Measurements from ENCODE around the gene PSME1.

Gene PSME1

GRCh38 chr14:24157331-24157730, 21.3 kb downstream of the PSME1 start:
- H3K4me3 ChIP-seq (ENCODE audit: low read length in 2 of 2): no peak overlapping the region
- no peaks in the 10 kb centered on the region for H3K27me3 ChIP-seq (ENCODE audit: control insufficient read depth in 2 of 2, insufficient read depth in 2 of 2, low read length in 2 of 2)
- H3K36me3 ChIP-seq (ENCODE audit: control insufficient read depth in 2 of 2, insufficient read depth in 2 of 2, low read length in 2 of 2): peaks cover 46 to 55% of the 10 kb centered on the region in 2 donors
- no peaks in the 10 kb centered on the region for H3K9me3 ChIP-seq (ENCODE audit: control insufficient read depth in 2 of 2, low read length in 2 of 2)
- H3K27ac ChIP-seq (ENCODE audit: low read depth in 2 of 2, low read length in 2 of 2): no peak overlapping the region
- no peak overlapping the region for H3K9ac ChIP-seq (ENCODE audit: low read depth in 1 of 2, low read length in 2 of 2)
- peaks cover 11 to 15% of the 10 kb centered on the region in 2 donors for H3K4me1 ChIP-seq (ENCODE audit: control insufficient read depth in 2 of 2, insufficient read depth in 2 of 2, low read length in 2 of 2)

DNA sequence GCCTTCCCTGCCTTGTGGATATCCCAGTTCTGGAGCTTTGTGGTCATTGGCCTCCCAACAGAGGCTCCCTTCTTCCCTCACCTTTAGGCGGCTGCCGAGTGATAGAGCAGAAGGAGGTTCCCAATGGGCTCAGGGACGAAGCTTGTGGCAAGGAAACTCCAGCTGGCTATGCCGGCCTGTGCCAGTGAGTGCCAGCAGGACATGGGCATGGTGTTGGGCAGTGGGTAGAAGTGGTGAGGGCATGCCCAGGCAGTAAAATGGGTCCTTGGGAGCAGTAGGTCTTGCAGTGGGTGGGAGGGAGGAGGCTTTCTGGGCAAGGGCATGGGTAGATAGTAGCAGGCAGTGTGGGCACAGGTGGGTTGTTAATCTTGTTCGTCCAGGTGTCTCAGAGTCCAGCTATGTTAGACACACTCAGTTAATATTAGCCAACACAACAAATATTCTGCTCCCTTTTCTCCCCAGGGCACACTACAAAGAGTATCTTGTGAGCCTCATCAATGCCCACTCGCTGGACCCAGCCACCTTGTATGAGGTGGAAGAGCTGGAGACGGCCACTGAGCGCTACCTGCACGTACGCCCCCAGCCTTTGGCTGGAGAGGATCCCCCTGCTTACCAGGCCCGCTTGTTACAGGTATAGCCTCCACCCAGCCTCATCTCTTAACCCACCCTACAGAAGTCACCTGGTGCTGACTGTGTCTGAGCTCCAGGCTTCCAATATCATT, 23.9 kb downstream of the PSME1 start:
- peak overlapping the region; percentile 95 to 97 for H3K27ac ChIP-seq (ENCODE audit: low read depth in 2 of 2, low read length in 2 of 2)
- no peaks in the 10 kb centered on the region for H3K9me3 ChIP-seq (ENCODE audit: control insufficient read depth in 2 of 2, low read length in 2 of 2)
- peaks cover 62 to 68% of the 10 kb centered on the region in 2 donors for H3K36me3 ChIP-seq (ENCODE audit: control insufficient read depth in 2 of 2, insufficient read depth in 2 of 2, low read length in 2 of 2)
- peaks cover 16 to 19% of the 10 kb centered on the region in 2 donors for H3K4me1 ChIP-seq (ENCODE audit: control insufficient read depth in 2 of 2, insufficient read depth in 2 of 2, low read length in 2 of 2)
- H3K27me3 ChIP-seq (ENCODE audit: control insufficient read depth in 2 of 2, insufficient read depth in 2 of 2, low read length in 2 of 2): no peaks in the 10 kb centered on the region
- H3K4me3 ChIP-seq (ENCODE audit: low read length in 2 of 2): no peak overlapping the region
- H3K9ac ChIP-seq (ENCODE audit: low read depth in 1 of 2, low read length in 2 of 2): no peak overlapping the region

- H3K27ac ChIP-seq (ENCODE audit: low read depth in 2 of 2, low read length in 2 of 2): peak overlapping the region; percentile 95 to 97
- no peaks in the 10 kb centered on the region for H3K27me3 ChIP-seq (ENCODE audit: control insufficient read depth in 2 of 2, insufficient read depth in 2 of 2, low read length in 2 of 2)
- H3K4me3 ChIP-seq (ENCODE audit: low read length in 2 of 2): peak overlapping the region in 1 of 2 donors; percentile 3
- peaks cover 16 to 19% of the 10 kb centered on the region in 2 donors for H3K4me1 ChIP-seq (ENCODE audit: control insufficient read depth in 2 of 2, insufficient read depth in 2 of 2, low read length in 2 of 2)
- peak overlapping the region; percentile 94 to 100 for H3K9ac ChIP-seq (ENCODE audit: low read depth in 1 of 2, low read length in 2 of 2)
- no peaks in the 10 kb centered on the region for H3K9me3 ChIP-seq (ENCODE audit: control insufficient read depth in 2 of 2, low read length in 2 of 2)
- H3K36me3 ChIP-seq (ENCODE audit: control insufficient read depth in 2 of 2, insufficient read depth in 2 of 2, low read length in 2 of 2): peaks cover 62 to 68% of the 10 kb centered on the region in 2 donors
These were observed 24.5 kb downstream of the PSME1 start for GRCh38 chr14:24160499-24160849.

DNA sequence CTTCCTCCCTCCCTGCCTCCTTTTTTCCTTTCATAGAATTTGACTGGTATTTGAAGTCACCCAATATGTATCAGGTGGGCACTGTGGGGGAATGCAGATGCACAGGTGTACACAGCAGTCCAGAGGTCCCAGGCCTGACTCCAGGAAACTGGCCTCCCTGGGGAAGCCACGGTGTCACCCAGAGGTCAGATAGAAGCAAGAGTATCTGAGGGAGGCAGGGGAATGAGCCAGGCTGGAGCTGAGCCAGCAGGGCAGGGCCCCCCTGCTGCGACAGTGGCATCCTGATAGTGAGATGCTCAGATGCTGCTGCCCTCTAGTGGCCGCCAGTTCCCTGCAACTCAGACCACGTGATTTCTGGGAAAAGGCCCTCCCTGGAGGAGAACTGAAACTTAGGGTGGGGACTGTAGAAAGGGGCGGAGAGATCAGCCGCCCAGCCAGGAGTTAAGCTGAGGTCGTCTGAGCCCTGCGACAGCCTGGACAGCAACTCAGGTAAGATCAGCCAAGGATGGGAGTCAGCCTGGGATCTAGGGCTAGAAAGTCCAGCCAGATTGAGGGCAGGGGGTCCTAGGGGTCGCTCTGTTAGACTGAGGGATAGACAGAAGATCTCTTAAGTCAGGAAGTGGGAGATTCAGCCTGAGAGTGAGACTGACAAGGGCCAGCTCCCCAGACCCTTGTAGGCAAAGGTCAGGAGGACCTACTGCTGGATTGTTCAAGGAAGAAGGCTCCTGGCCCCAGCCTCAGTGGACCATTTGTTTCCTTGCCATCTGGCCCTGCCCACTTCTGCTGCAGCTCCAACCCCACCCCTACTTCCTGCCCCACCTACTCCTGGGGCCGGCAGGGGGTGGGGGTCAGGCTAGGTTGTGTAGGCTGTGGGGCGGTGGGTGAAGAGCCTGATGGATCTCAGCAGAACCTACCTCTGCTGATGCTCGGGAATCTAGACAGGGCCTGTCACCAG, 25.1 kb downstream of the PSME1 start, which contains the start of gene IRF9:
Gene IRF9 (plus strand): TSS at position 416 of the 955 bp plus-strand sequence. CDS start 880 bp downstream, outside the sequence.
- Histone ChIP-seq H3K9me3 (ENCODE audit: control insufficient read depth in 2 of 2, low read length in 2 of 2) (no peaks in the 10 kb centered on the region), H3K9ac (ENCODE audit: low read depth in 1 of 2, low read length in 2 of 2) (peak within 1 kb of the TSS; percentile 94 to 100), H3K27me3 (ENCODE audit: control insufficient read depth in 2 of 2, insufficient read depth in 2 of 2, low read length in 2 of 2) (no peaks in the 10 kb centered on the region), H3K4me3 (ENCODE audit: low read length in 2 of 2) (peak within 1 kb of the TSS; percentile 88 to 99), H3K4me1 (ENCODE audit: control insufficient read depth in 2 of 2, insufficient read depth in 2 of 2, low read length in 2 of 2) (peaks cover 16 to 19% of the 10 kb centered on the region in 2 donors), H3K36me3 (ENCODE audit: control insufficient read depth in 2 of 2, insufficient read depth in 2 of 2, low read length in 2 of 2) (peaks cover 64 to 67% of the 10 kb centered on the region in 2 donors), H3K27ac (ENCODE audit: low read depth in 2 of 2, low read length in 2 of 2) (peak within 1 kb of the TSS; percentile 95 to 97)

DNA sequence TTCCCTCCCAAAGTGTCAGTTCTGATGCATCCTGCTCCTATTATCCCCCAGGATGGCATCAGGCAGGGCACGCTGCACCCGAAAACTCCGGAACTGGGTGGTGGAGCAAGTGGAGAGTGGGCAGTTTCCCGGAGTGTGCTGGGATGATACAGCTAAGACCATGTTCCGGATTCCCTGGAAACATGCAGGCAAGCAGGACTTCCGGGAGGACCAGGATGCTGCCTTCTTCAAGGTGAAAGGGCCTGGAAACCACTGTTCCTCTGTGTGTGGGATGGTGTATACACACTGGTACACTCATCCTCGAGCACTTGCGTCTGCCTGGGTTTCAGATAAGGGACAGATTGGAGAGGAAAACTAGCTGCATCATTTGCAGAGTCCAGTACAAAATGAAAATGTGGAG, 26.1 kb downstream of the PSME1 start:
- Histone ChIP-seq H3K9ac (ENCODE audit: low read depth in 1 of 2, low read length in 2 of 2) (peak overlapping the region; percentile 32 to 94), H3K27ac (ENCODE audit: low read depth in 2 of 2, low read length in 2 of 2) (peak overlapping the region; percentile 95 to 97), H3K36me3 (ENCODE audit: control insufficient read depth in 2 of 2, insufficient read depth in 2 of 2, low read length in 2 of 2) (peaks cover 63 to 68% of the 10 kb centered on the region in 2 donors), H3K4me3 (ENCODE audit: low read length in 2 of 2) (peak overlapping the region; percentile 88 to 99), H3K27me3 (ENCODE audit: control insufficient read depth in 2 of 2, insufficient read depth in 2 of 2, low read length in 2 of 2) (no peaks in the 10 kb centered on the region), H3K9me3 (ENCODE audit: control insufficient read depth in 2 of 2, low read length in 2 of 2) (no peaks in the 10 kb centered on the region), H3K4me1 (ENCODE audit: control insufficient read depth in 2 of 2, insufficient read depth in 2 of 2, low read length in 2 of 2) (peaks cover 16 to 19% of the 10 kb centered on the region in 2 donors)

- Histone ChIP-seq H3K27me3 (ENCODE audit: control insufficient read depth in 2 of 2, insufficient read depth in 2 of 2, low read length in 2 of 2) (no peaks in the 10 kb centered on the region), H3K27ac (ENCODE audit: low read depth in 2 of 2, low read length in 2 of 2) (no peak overlapping the region), H3K4me3 (ENCODE audit: low read length in 2 of 2) (no peak overlapping the region), H3K36me3 (ENCODE audit: control insufficient read depth in 2 of 2, insufficient read depth in 2 of 2, low read length in 2 of 2) (peaks cover 57 to 60% of the 10 kb centered on the region in 2 donors), H3K9ac (ENCODE audit: low read depth in 1 of 2, low read length in 2 of 2) (no peak overlapping the region), H3K9me3 (ENCODE audit: control insufficient read depth in 2 of 2, low read length in 2 of 2) (no peaks in the 10 kb centered on the region), H3K4me1 (ENCODE audit: control insufficient read depth in 2 of 2, insufficient read depth in 2 of 2, low read length in 2 of 2) (peaks cover 16 to 19% of the 10 kb centered on the region in 2 donors)
These were observed 28.6 kb downstream of the PSME1 start for GRCh38 chr14:24164518-24164991.

- Histone ChIP-seq H3K27ac (ENCODE audit: low read depth in 2 of 2, low read length in 2 of 2) (no peak overlapping the region), H3K9me3 (ENCODE audit: control insufficient read depth in 2 of 2, low read length in 2 of 2) (no peaks in the 10 kb centered on the region), H3K36me3 (ENCODE audit: control insufficient read depth in 2 of 2, insufficient read depth in 2 of 2, low read length in 2 of 2) (peaks cover 47 to 54% of the 10 kb centered on the region in 2 donors), H3K9ac (ENCODE audit: low read depth in 1 of 2, low read length in 2 of 2) (no peak overlapping the region), H3K4me1 (ENCODE audit: control insufficient read depth in 2 of 2, insufficient read depth in 2 of 2, low read length in 2 of 2) (peaks cover 14% of the 10 kb centered on the region in 2 donors), H3K27me3 (ENCODE audit: control insufficient read depth in 2 of 2, insufficient read depth in 2 of 2, low read length in 2 of 2) (no peaks in the 10 kb centered on the region), H3K4me3 (ENCODE audit: low read length in 2 of 2) (no peak overlapping the region)
These were observed 29.8 kb downstream of the PSME1 start for GRCh38 chr14:24165785-24166184.

DNA sequence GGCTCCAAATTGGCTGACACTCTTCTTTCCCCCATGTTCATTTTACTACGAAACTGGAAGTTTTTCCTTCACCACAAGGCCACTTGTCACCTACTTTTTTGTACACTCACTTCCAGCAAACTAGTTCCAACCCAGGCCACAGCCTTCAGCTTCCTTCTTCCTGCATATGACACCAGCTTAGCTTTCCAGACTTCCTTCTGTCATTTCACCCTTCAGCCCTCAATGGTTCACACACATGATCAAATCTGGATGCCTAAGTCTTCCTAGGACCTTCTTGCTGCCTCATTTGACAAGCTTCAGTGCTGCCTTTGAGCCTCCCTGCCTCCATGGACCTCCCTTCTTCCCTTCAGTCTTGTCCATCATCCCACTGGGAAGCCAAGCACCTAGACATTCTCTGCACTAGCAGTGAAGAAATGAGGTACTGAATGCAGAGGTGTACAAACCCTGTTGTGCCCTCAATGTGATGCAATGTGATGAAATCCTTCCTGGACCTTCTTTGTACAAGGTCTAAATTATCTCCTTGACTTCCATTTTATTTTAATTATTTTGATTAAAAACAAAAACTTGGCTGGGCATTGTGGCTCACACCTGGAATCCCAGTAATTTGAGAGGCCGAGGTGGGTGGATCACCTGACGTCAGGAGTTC, 31.6 kb downstream of the PSME1 start:
- no peak overlapping the region for H3K4me3 ChIP-seq (ENCODE audit: low read length in 2 of 2)
- H3K9me3 ChIP-seq (ENCODE audit: control insufficient read depth in 2 of 2, low read length in 2 of 2): no peaks in the 10 kb centered on the region
- peaks cover 45 to 54% of the 10 kb centered on the region in 2 donors for H3K36me3 ChIP-seq (ENCODE audit: control insufficient read depth in 2 of 2, insufficient read depth in 2 of 2, low read length in 2 of 2)
- no peaks in the 10 kb centered on the region for H3K27me3 ChIP-seq (ENCODE audit: control insufficient read depth in 2 of 2, insufficient read depth in 2 of 2, low read length in 2 of 2)
- H3K4me1 ChIP-seq (ENCODE audit: control insufficient read depth in 2 of 2, insufficient read depth in 2 of 2, low read length in 2 of 2): peaks cover 0 to 8% of the 10 kb centered on the region in 2 donors
- H3K27ac ChIP-seq (ENCODE audit: low read depth in 2 of 2, low read length in 2 of 2): no peak overlapping the region
- H3K9ac ChIP-seq (ENCODE audit: low read depth in 1 of 2, low read length in 2 of 2): no peak overlapping the region

GRCh38 chr14:24171422-24172260, 35.6 kb downstream of the PSME1 start, which contains the start of gene REC8:
Gene REC8, plus strand, starts transcription at chr14:24172080. Its CDS starts 473 bp downstream, at chr14:24172553.
- Histone ChIP-seq H3K36me3 (ENCODE audit: control insufficient read depth in 2 of 2, insufficient read depth in 2 of 2, low read length in 2 of 2) (peaks cover 13 to 25% of the 10 kb centered on the region in 2 donors), H3K9ac (ENCODE audit: low read depth in 1 of 2, low read length in 2 of 2) (no peak within 1 kb of the TSS), H3K4me3 (ENCODE audit: low read length in 2 of 2) (peak within 1 kb of the TSS; percentile 6 to 44), H3K4me1 (ENCODE audit: control insufficient read depth in 2 of 2, insufficient read depth in 2 of 2, low read length in 2 of 2) (no peaks in the 10 kb centered on the region), H3K27me3 (ENCODE audit: control insufficient read depth in 2 of 2, insufficient read depth in 2 of 2, low read length in 2 of 2) (no peaks in the 10 kb centered on the region), H3K9me3 (ENCODE audit: control insufficient read depth in 2 of 2, low read length in 2 of 2) (no peaks in the 10 kb centered on the region), H3K27ac (ENCODE audit: low read depth in 2 of 2, low read length in 2 of 2) (no peak within 1 kb of the TSS)

Measured in mucosa of rectum (tissue), 2 donors.